Right lobe of liver (tissue), 6 donors: ENCODE results near the gene FAM240B. TPM values are rescaled to one million over a fixed set of nuclear protein-coding genes. Genes with fewer than 3 reads are reported as not detected.

ENCODE experiments used
- ATAC-seq, 4 donors: fragments of 200-7000 bp; cut with Tn5 transposase; one replicate each; pipeline ENCODE4 v1.9.1; 2020; ENCODE audit warnings: mild to moderate bottlenecking in 4 of 4, moderate library complexity in 4 of 4
- DNase-seq, 3 donors: peaks; one replicate each; pipeline ENCODE4 v3.0.0-alpha.2; 2020
- H3K27ac ChIP-seq, 3 donors: fragments of 200-600 bp; one replicate each; pipeline ENCODE4 v1.8.0; 2022
- H3K27me3 ChIP-seq, 2 donors: fragments of 200-600 bp; one replicate each; pipeline ENCODE4 v1.8.0; 2022
- H3K36me3 ChIP-seq, 4 donors: fragments of 200-600 bp; sonication (generic) in 1 of 4; one replicate each; pipeline versions ENCODE4 v1.5.1 to v1.8.0; 2017 to 2022; ENCODE audit warnings: control low read depth in 1 of 4
- H3K4me1 ChIP-seq, 4 donors: fragments of 200-600 bp; sonication (generic) in 1 of 4; one replicate each; pipeline versions ENCODE4 v1.5.1 to v1.8.0; 2017 to 2022; ENCODE audit warnings: control low read depth in 1 of 4
- H3K4me3 ChIP-seq, 3 donors: fragments of 200-600 bp; one replicate each; pipeline ENCODE4 v1.8.0; 2022
- H3K9me3 ChIP-seq, 4 donors: fragments of 200-600 bp; sonication (generic) in 1 of 4; one replicate each; pipeline versions ENCODE4 v1.5.1 to v1.8.0; 2017 to 2022; ENCODE audit warnings: control low read depth in 1 of 4
- POLR2A ChIP-seq: fragments of 450-650 bp; IDR thresholded peaks from one replicate; pipeline ENCODE4 v1.6.1; 2017; ENCODE audit warnings: antibody characterized with exemption, mild to moderate bottlenecking
- WGBS: methylation state at CpG from one replicate; pipeline ENCODE4 v1.1.6; 2018; ENCODE audit warnings: low coverage, low lambda C conversion rate; ENCODE audit not compliant: insufficient coverage; ENCODE audit errors: missing lambda C conversion rate; 5-methylcytosine and 5-hydroxymethylcytosine counted together
- intact Hi-C, 2 donors: fragments of 100-400 bp; cut with DNase I; formaldehyde crosslinking; loops; one replicate each; pipeline versions ENCODE4 v1.11.2 to v1.14.1; 2022
- total RNA-seq, 6 experiments: library from RNA; depleted of rRNA in 2 of 6; stranded (reverse); fragments of >200 nt in 2 of 6; fragmentation: NEBNext Ultra II Directional in 3 of 6; extraction: Animal tissue kit (Norgen Biotek cat#: 25700) in 3 of 6; gene quantifications; one replicate each; pipeline versions ENCODE4 v1.1.0 to v1.2.4, GENCODE V29; 2016 to 2023
- TF ChIP-seq, protein P1 (sequence below), 4 donors: fragments of 200-600 bp in 3 of 4; fragments of 450-650 bp in 1 of 4; IDR thresholded peaks; one replicate each; pipeline versions ENCODE4 v1.5.1 to v1.8.0; 2016 to 2022; ENCODE audit warnings: antibody characterized with exemption in 4 of 4, mild to moderate bottlenecking in 2 of 4
- donor health status: DM: no; HTN: yes; CAD: no.
- donor health status: DM: no; HTN: no; CAD: no.
- donor health status: DM: no; HTN: no; CAD: no.
- donor health status: DM: no; HTN: yes; CAD: no.
- donor health status: DM: no; HTN: yes; CAD: no.

Gene FAM240B
- total RNA-seq, 6 experiments from 2014 or later = not detected

DNA sequence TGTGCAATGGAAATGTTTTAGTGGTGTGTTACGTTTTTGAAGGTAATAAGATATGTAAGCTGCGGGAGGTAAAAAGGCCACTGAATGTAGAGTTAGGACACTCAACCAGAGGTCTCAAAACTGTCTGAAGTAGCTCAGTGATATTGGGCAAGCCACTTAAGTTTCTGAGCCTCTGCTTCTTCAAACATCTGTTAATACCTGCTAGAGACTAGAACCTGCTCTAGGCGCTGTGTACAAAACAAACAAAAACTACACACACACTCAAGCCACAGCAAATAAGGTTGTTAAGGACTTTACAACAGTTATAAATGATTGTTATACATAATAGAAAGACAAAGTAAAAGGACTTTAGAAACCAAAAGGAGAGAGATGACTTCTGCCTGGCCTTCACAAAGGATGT, 24.6 kb upstream of the FAM240B start:
- intact Hi-C loops = no loop called here
- Histone ChIP-seq H3K27ac (no peak overlapping the region), H3K27me3 (no peaks in the 10 kb centered on the region), H3K9me3 (no peaks in the 10 kb centered on the region), H3K36me3 (no peaks in the 10 kb centered on the region), H3K4me3 (no peak overlapping the region), H3K4me1 (no peaks in the 10 kb centered on the region)
- 82% methylated on average over 3 of the region's 3 CpGs for WGBS
- DNase-seq (no peak), ATAC-seq (no peak)
- no peak for TF ChIP-seq POLR2A
- TF ChIP-seq, protein P1, sequence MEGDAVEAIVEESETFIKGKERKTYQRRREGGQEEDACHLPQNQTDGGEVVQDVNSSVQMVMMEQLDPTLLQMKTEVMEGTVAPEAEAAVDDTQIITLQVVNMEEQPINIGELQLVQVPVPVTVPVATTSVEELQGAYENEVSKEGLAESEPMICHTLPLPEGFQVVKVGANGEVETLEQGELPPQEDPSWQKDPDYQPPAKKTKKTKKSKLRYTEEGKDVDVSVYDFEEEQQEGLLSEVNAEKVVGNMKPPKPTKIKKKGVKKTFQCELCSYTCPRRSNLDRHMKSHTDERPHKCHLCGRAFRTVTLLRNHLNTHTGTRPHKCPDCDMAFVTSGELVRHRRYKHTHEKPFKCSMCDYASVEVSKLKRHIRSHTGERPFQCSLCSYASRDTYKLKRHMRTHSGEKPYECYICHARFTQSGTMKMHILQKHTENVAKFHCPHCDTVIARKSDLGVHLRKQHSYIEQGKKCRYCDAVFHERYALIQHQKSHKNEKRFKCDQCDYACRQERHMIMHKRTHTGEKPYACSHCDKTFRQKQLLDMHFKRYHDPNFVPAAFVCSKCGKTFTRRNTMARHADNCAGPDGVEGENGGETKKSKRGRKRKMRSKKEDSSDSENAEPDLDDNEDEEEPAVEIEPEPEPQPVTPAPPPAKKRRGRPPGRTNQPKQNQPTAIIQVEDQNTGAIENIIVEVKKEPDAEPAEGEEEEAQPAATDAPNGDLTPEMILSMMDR (IDR thresholded peaks at IDR 0.05) = no peak

DNA sequence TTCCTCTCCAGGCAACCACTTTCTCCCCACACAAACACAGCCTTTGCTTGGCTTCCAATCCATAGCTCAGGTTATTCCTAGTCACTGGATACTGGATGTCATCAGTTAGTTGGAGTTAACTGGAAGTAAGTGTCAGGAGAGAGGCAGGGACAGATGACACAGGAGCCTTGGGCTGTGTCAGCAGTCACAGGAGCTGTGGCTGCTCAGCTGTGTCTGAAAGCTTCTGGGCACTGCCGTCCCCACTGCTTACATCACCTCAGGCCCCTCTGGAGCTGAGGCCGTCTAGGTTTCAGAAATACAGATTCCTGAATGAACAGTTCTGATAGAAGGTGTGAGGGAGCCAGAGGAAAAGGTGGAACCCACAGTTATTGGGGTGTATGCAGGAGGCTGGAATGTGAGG, 17.3 kb upstream of the FAM240B start:
- DNase-seq = no peak
- Histone ChIP-seq H3K9me3 (no peaks in the 10 kb centered on the region), H3K4me3 (no peak overlapping the region), H3K27me3 (no peaks in the 10 kb centered on the region), H3K4me1 (no peaks in the 10 kb centered on the region), H3K36me3 (no peaks in the 10 kb centered on the region), H3K27ac (no peak overlapping the region)
- 16% methylated on average over 2 of the region's 2 CpGs for WGBS
- no peak for ATAC-seq
- no peak for TF ChIP-seq POLR2A
- TF ChIP-seq, protein P1 (IDR thresholded peaks at IDR 0.05) = no peak
- intact Hi-C loops = no loop called here

DNA sequence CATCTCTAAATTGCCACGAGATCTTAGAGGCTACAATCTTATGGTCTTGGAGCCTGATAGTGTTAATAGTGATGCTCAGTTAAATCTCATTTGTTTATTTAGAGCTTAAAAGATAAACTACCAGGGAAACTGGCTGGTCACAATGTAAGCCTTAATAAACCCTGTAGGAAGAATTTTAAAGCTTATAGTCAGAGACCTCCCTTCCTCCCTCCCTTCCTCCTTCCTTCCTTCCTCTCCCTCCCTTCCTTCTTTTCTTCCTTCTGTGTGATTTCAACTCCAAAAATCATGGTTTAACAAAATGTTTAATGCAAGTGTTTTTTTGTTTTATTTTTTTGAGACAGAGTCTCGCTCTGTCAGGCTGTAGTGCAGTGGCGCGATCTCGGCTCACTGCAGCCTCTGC, 14.9 kb upstream of the FAM240B start:
- H3K9me3 ChIP-seq = no peaks in the 10 kb centered on the region
- no peak overlapping the region for H3K4me3 ChIP-seq
- WGBS = 83% methylated on average over 5 of the region's 5 CpGs
- DNase-seq = no peak
- no peaks in the 10 kb centered on the region for H3K36me3 ChIP-seq
- no peak for TF ChIP-seq POLR2A
- TF ChIP-seq, protein P1 (IDR thresholded peaks at IDR 0.05) = no peak
- H3K27ac ChIP-seq = no peak overlapping the region
- intact Hi-C loops = no loop called here
- no peak for ATAC-seq
- H3K27me3 ChIP-seq = no peaks in the 10 kb centered on the region
- H3K4me1 ChIP-seq = no peaks in the 10 kb centered on the region

DNA sequence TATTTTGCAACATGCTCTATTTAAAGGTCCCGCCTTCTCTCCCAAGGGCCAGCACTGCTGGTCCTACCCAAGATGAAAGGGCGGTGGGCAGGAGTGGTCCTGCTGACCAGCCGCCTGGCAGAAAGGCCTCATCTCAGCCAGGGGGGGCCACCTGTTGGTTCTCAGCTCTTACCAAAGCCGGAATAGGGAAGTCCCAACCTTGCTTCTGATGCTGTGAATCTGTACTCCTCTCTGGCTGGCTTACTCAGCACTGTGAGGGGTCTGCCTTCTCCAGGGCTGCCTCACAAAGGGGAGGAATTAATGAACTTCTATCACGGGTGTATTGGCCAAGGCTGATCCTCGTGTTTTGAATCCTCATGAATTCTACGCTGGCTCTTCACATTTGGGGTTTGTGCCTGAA, 13.6 kb upstream of the FAM240B start:
- H3K4me3 ChIP-seq = no peak overlapping the region
- no peaks in the 10 kb centered on the region for H3K27me3 ChIP-seq
- H3K4me1 ChIP-seq = no peaks in the 10 kb centered on the region
- intact Hi-C loops = no loop called here
- TF ChIP-seq, protein P1 (IDR thresholded peaks at IDR 0.05) = no peak
- no peak for TF ChIP-seq POLR2A
- ATAC-seq = no peak
- no peak overlapping the region for H3K27ac ChIP-seq
- no peak for DNase-seq
- WGBS = 60% methylated on average over 2 of the region's 7 CpGs
- H3K9me3 ChIP-seq = no peaks in the 10 kb centered on the region
- no peaks in the 10 kb centered on the region for H3K36me3 ChIP-seq

DNA sequence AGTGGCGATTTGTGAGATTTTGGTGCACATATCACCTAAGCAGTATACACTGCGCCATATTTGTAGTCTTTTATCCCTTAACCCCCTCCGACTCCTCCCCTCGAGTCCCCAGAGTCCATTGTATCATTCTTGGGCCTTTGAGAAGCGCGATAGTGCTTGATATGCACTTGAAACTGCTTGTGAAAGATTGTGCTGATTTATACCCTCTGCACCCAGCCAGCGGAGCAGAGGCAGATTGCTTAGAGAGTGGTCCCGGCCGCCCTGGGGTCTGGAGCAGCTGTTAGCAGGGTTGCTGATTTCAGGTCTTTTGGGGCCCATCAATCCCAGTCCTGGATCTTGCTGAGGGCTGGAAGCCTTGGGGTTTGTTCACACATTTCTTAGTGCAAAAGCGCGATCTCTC, 13.0 kb upstream of the FAM240B start:
- H3K4me1 ChIP-seq = no peaks in the 10 kb centered on the region
- no peak for ATAC-seq
- no peaks in the 10 kb centered on the region for H3K9me3 ChIP-seq
- no peak overlapping the region for H3K27ac ChIP-seq
- H3K36me3 ChIP-seq = no peaks in the 10 kb centered on the region
- 75% methylated on average over 9 of the region's 11 CpGs for WGBS
- no peak for DNase-seq
- intact Hi-C loops = no loop called here
- no peaks in the 10 kb centered on the region for H3K27me3 ChIP-seq
- TF ChIP-seq, protein P1 (IDR thresholded peaks at IDR 0.05) = no peak
- TF ChIP-seq POLR2A = no peak
- no peak overlapping the region for H3K4me3 ChIP-seq
